Measurements from ENCODE around the gene SLC22A2.

DNA sequence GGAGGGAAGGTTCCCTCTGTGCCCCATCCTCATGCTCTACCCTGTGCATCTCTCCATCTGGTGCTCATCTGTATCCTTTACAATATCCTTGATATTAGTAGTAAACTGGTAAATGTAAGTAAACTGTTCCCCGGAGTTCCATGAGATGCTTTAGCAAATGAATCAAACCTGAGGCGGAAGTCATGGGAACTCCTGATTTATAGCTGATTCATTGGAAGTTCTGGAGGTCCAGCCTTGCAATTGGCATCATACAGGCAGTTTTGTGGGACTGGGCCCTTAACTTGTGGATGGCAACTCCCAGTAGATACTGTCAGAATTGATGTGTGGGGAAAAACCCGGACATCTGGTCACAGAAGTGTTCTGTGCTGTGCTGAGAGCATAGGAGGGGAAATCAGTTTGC is 11.2 kb upstream of the SLC22A2 start:
- TF ChIP-seq, protein P1, sequence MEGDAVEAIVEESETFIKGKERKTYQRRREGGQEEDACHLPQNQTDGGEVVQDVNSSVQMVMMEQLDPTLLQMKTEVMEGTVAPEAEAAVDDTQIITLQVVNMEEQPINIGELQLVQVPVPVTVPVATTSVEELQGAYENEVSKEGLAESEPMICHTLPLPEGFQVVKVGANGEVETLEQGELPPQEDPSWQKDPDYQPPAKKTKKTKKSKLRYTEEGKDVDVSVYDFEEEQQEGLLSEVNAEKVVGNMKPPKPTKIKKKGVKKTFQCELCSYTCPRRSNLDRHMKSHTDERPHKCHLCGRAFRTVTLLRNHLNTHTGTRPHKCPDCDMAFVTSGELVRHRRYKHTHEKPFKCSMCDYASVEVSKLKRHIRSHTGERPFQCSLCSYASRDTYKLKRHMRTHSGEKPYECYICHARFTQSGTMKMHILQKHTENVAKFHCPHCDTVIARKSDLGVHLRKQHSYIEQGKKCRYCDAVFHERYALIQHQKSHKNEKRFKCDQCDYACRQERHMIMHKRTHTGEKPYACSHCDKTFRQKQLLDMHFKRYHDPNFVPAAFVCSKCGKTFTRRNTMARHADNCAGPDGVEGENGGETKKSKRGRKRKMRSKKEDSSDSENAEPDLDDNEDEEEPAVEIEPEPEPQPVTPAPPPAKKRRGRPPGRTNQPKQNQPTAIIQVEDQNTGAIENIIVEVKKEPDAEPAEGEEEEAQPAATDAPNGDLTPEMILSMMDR (IDR thresholded peaks at IDR 0.05) = no peak
- no peak for TF ChIP-seq POLR2A (IDR thresholded peaks at IDR 0.05)

All from lower leg skin (tissue), 3 donors.